Activated T-helper 2 cell treated with anti-CD3 and anti-CD28 coated beads, Interferon-gamma antibody, Interleukin-2, Interleukin-4, amounts not matched to agents 10 μg/mL and 5 μg/mL and 100 μg/mL, durations not matched to agents 14 hours and 24 hours and 36 hours (primary cell): ENCODE data around the gene TIMD4. TPM values are rescaled to one million over a fixed set of nuclear protein-coding genes. Genes with fewer than 3 reads are reported as not detected.
A peak's percentile ranks its signal among the peaks of the same experiment; 100 is the strongest.
"Not testable (repeated sequence)": the region's sequence is repeated elsewhere in the genome, so short reads cannot be mapped to it uniquely, and the experiment has no call there.

Experiments
- DNase-seq: peaks from one replicate; pipeline ENCODE4 v3.0.0; 2021; ENCODE audit warnings: low spot score
- H3K27ac Mint-ChIP-seq: one replicate; pipeline ENCODE4 v1.8.0; 2021; ENCODE audit warnings: mixed read lengths
- H3K27me3 Mint-ChIP-seq: one replicate; pipeline ENCODE4 v1.8.0; 2021; ENCODE audit warnings: low read depth, mixed read lengths
- H3K36me3 Mint-ChIP-seq: one replicate; pipeline ENCODE4 v1.8.0; 2021; ENCODE audit warnings: low read depth, mixed read lengths
- H3K4me1 Mint-ChIP-seq: one replicate; pipeline ENCODE4 v1.8.0; 2021; ENCODE audit warnings: low read depth, mixed read lengths
- H3K4me3 Mint-ChIP-seq: one replicate; pipeline ENCODE4 v1.8.0; 2021; ENCODE audit warnings: low read depth, mild to moderate bottlenecking, moderate library complexity, mixed read lengths
- H3K9me3 Mint-ChIP-seq: one replicate; pipeline ENCODE4 v1.8.0; 2021; ENCODE audit warnings: mixed read lengths
- intact Hi-C: fragments of 100-400 bp; cut with micrococcal nuclease; formaldehyde crosslinking; loops from one replicate; pipeline ENCODE4 v1.15.1; 2023
- total RNA-seq: library from RNA; stranded (reverse); gene quantifications from 2 replicates; pipeline ENCODE4 v1.2.3, GENCODE V29; 2022

The TIMD4 gene
- total RNA-seq, result 5.3 and 5.5 TPM in 2 replicates

DNA sequence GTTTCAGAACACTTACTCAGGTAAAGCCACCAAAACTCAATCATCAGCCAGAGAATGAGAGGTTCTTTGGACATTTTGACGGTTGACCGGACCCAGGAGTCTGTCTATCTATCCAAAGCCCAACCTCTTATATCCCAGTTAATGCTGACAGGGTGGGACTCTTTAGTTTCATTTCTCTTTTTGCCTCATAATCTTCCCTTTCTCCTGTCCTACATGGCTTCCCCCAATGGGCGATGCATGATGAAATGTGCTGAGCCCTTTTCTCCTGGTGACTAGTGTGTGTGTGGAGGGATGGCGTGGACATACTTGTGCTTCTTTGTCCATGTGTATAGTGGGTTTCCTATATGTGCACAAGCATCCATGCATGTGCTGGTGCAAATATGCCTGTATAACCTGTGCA lies at the start of gene TIMD4:
TIMD4 (minus strand) TSS at position 102 of the 400 bp plus-strand sequence; CDS start at position 74, 28 bp downstream.
- Mint-ChIP-seq H3K27me3 (no peaks in the 10 kb centered on the region), H3K27ac (no peak within 1 kb of the TSS), H3K4me3 (no peak within 1 kb of the TSS), H3K36me3 (no peaks in the 10 kb centered on the region), H3K4me1 (peaks cover 6% of the 10 kb centered on the region), H3K9me3 (peaks cover 4% of the 10 kb centered on the region)
- DNase-seq, result no peak
- intact Hi-C loops, result no loop called here

DNA sequence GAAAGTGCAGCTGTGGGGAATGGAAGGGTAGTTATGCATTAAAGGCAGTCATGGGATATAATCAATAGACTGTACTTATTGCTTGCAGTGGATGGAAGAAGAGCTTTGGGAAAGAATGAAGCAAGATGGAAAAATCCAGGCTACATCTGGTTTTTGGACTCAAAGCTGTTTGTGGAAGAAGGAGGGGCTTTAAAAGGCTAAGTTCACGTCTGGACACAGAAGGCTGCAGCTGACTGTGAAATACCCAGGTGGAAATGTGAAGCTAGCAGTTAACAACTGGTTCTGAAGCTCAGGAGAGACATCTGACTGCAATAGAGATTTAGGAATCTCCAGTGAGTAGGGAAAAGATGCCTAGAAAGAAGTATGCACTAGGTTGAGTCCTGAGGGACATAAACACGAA lies 43.2 kb upstream of the TIMD4 start:
- intact Hi-C loops, result no loop called here
- Mint-ChIP-seq H3K27ac (no peak overlapping the region), H3K4me3 (no peak overlapping the region), H3K4me1 (peaks cover 22% of the 10 kb centered on the region), H3K27me3 (no peaks in the 10 kb centered on the region), H3K9me3 (peaks cover 25% of the 10 kb centered on the region), H3K36me3 (peaks cover 31% of the 10 kb centered on the region)
- no peak for DNase-seq

DNA sequence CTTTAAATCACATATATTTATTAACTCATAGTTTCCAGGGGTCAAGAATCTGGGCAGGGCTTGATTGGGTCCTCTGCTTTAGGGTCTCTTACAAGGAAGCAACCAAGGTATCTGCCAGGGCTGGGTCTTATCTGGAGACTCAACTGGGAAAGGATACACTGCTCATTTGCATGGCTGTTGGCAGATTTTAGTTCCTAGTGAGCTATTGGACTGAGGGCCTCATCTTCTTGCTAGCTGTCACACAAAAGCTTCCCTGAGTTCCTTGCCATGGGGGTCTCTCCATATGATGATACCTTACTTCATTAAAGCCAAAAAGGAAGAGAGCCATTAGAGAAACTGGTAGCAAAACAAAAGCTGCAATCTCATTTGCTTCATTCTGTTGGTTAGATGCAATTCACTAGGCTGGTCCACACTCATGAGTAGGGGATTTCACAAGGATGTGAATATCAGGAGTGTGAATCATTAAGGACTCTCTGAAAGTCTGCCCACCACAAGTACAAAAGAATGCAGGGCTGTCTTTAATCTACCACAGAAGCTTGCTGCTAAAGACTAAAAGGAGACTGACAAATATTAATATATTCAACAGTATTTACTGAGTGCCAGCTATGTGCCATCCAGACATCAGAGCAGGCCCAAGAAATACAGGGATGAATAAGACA lies 42.0 kb upstream of the TIMD4 start:
- no peak for DNase-seq
- Mint-ChIP-seq H3K9me3 (peaks cover 32% of the 10 kb centered on the region), H3K36me3 (peaks cover 32% of the 10 kb centered on the region), H3K27me3 (no peaks in the 10 kb centered on the region), H3K27ac (peak overlapping the region; percentile 62), H3K4me3 (no peak overlapping the region), H3K4me1 (peaks cover 22% of the 10 kb centered on the region)
- intact Hi-C loops, result loop anchor here (2.0 kb wide), 1 partner anchor 20 kb away; no protein-coding TSS in a partner anchor

DNA sequence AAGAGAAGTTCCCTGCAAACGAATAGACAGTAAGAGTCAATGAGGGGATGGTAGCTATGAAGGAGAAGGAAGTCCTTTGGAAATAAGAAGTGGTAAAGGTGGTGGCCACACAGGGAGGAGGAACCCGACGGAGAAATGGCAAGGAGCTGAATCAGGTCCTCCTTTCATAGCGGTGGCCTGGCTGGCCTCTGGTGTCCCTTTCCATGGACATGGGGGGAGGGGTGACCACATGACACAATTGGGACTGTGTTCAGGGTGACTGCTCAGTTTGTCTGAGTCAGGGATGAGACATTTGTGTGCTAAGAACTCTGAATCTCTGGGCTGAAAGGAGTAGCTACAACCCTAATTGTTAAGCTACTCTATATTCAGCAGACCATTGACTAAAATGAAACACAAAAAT lies 28.7 kb upstream of the TIMD4 start:
- peaks cover 6% of the 10 kb centered on the region for H3K36me3 Mint-ChIP-seq
- H3K4me3 Mint-ChIP-seq, result no peak overlapping the region
- no peaks in the 10 kb centered on the region for H3K27me3 Mint-ChIP-seq
- no peak overlapping the region for H3K27ac Mint-ChIP-seq
- peaks cover 7% of the 10 kb centered on the region for H3K4me1 Mint-ChIP-seq
- peaks cover 29% of the 10 kb centered on the region for H3K9me3 Mint-ChIP-seq
- DNase-seq, result no peak
- intact Hi-C loops, result no loop called here

DNA sequence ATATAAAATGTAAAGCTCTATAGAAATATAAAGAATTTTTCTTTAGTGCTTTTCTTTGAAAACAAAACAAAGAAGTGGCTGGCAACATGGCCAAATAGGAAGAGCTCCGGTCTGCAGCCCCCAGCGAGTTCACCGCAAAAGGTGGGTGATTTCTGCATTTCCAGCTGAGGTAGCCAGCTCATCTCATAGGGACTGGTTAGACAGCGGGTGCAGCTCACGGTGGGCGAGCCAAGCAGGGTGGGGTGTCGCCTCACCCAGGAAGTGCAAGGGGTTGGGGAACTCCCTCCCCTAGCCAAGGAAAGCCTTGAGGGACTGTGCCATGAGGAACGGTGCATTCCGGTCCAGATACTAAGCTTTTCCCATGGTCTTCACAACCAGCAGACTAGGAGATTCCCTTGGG lies 21.0 kb upstream of the TIMD4 start:
- H3K4me3 Mint-ChIP-seq, result no peak overlapping the region
- no peak for DNase-seq
- intact Hi-C loops, result no loop called here
- peaks cover 6% of the 10 kb centered on the region for H3K36me3 Mint-ChIP-seq
- no peak overlapping the region for H3K27ac Mint-ChIP-seq
- peaks cover 6% of the 10 kb centered on the region for H3K4me1 Mint-ChIP-seq
- H3K9me3 Mint-ChIP-seq, result peaks cover 26% of the 10 kb centered on the region
- H3K27me3 Mint-ChIP-seq, result no peaks in the 10 kb centered on the region

DNA sequence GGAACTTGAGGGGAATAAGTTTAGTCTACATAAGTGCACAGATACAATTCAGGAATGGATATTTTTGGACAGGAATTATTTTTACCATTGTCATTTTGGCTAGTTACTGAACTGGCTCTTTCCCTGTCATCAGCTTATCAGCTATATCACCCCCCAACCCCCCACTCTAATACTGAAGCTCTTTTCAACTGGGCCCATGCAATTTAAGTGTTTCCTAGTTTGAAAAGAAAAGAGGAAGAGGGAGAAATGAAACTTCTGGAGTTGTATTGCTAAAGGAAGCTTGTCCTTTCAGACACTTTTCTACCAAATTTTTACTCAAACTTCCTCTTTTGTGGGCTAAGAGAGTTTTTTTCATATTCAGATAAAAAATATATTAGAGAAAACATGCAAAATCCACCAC lies 18.5 kb upstream of the TIMD4 start:
- peaks cover 12% of the 10 kb centered on the region for H3K9me3 Mint-ChIP-seq
- H3K27ac Mint-ChIP-seq, result no peak overlapping the region
- intact Hi-C loops, result no loop called here
- no peaks in the 10 kb centered on the region for H3K36me3 Mint-ChIP-seq
- no peak for DNase-seq
- H3K27me3 Mint-ChIP-seq, result no peaks in the 10 kb centered on the region
- H3K4me1 Mint-ChIP-seq, result no peaks in the 10 kb centered on the region
- H3K4me3 Mint-ChIP-seq, result no peak overlapping the region

DNA sequence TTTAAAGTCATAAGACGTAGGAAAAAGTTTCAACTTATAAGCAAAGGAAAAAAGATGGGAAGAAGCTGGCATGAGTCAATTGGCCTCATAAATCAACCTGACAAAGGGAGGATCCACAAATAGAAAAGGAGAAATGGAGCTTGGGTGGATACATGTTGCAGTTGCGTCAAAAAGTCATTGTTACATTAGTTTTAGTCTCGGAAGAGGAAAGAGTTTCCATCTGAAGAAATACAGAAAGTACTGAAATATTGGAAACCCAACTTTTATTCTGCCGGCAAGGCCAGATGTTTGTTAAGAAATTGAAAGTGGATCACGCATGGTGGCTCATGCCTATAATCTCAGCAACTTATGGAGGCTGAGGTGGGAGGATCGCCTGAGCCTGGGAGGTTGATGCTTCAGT lies 11.3 kb upstream of the TIMD4 start:
- H3K27ac Mint-ChIP-seq, result no peak overlapping the region
- intact Hi-C loops, result no loop called here
- peaks cover 5% of the 10 kb centered on the region for H3K4me1 Mint-ChIP-seq
- H3K27me3 Mint-ChIP-seq, result no peaks in the 10 kb centered on the region
- no peaks in the 10 kb centered on the region for H3K36me3 Mint-ChIP-seq
- H3K9me3 Mint-ChIP-seq, result no peaks in the 10 kb centered on the region
- DNase-seq, result no peak
- no peak overlapping the region for H3K4me3 Mint-ChIP-seq

DNA sequence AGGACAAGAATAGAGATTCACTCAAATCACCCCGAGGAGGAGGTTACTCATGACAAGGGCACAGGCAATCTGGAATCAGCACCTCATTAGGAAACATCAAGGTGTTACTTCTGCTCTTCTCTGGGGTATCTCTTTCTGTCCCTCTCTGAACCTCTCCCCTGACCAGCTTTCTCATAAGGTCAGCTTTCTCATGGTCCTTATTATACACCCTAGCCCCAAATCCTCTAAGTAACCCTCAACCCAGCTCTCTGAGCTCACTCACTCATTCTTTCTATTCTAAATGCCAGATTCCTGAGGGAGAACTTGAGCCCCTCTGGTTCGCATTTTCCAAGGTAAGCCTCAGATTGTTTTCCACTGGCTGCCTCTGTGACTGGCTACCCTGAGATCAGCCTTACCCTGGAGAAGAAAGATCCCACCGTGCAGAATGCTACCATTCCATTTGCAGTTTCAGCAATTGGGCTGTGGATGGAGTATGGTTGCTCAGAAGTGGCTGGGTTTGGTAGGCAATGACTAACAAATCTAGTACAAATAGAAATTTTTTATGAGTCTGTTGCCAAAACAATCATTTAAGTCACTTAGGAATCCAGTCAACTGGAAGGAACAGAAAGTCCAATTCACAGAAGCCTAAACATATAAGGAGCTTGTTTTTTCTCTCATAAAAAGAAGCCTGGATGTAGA lies 9.0 kb upstream of the TIMD4 start:
- Mint-ChIP-seq H3K27me3 (no peaks in the 10 kb centered on the region), H3K4me3 (no peak overlapping the region), H3K27ac (no peak overlapping the region), H3K9me3 (no peaks in the 10 kb centered on the region), H3K4me1 (peaks cover 5% of the 10 kb centered on the region), H3K36me3 (no peaks in the 10 kb centered on the region)
- intact Hi-C loops, result no loop called here
- DNase-seq, result no peak

DNA sequence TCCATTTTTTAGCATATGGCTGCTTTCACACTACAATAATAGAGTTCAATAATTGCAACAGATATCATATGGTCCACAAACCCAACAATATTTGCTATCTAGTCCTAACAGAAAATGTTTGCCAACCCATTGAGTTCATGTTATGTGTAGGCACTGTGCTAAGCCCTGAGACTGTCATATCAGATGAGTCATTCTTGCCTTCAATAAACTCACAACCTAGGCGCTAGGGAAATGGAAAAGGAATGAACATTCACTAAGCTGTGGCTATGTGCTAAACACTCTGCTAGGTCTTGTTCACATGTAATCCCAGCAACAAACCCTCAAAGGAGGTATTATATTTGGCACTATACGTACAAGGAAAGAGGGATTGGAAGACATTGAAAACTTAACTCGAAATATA lies 8.4 kb upstream of the TIMD4 start:
- Mint-ChIP-seq H3K27ac (no peak overlapping the region), H3K27me3 (no peaks in the 10 kb centered on the region), H3K9me3 (no peaks in the 10 kb centered on the region), H3K4me3 (no peak overlapping the region), H3K4me1 (peaks cover 5% of the 10 kb centered on the region), H3K36me3 (no peaks in the 10 kb centered on the region)
- intact Hi-C loops, result no loop called here
- no peak for DNase-seq

DNA sequence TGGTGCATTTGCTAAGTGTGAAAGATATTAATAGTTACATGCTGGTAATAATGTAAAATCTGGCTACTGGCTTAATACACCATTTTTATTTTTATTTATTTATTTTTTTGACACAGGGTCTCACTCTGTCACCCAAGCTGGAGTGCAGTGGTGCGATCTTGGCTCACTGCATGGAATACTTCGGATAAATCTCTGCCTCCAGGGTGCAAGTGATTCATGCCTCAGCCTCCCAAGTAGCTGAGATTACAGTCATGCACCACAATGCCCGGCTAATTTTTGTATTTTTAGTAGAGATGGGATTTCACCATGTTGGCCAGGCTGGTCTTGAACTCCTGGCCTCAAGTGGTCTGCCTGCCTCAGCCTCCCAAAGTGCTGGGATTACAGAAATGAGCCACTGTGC lies 4.4 kb upstream of the TIMD4 start:
- H3K27ac Mint-ChIP-seq, H3K27me3 Mint-ChIP-seq, intact Hi-C loops, H3K9me3 Mint-ChIP-seq, H3K36me3 Mint-ChIP-seq, DNase-seq, H3K4me3 Mint-ChIP-seq: not testable (repeated sequence)
- peaks cover 11% of the 10 kb centered on the region for H3K4me1 Mint-ChIP-seq

DNA sequence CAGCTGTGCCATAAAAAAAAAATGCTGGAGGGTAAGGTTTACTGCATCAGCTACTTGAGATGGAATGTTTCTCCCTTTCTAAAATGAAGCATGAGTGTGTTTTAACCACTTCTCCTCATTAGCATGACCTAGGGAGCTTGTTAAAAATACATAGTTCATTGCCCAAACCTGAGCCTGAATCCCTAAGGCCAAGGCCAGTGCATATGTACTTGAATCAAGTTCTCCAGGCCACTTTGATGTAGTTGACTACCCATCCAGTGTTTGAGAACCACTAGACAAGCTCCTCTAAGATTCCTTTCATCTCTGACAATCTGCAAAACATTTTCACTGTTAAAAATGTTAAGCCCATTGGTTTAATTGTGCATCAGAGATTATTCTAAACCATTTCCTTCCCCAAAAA lies 6.7 kb downstream of the TIMD4 start:
- DNase-seq, result no peak
- H3K4me1 Mint-ChIP-seq, result peaks cover 4% of the 10 kb centered on the region
- intact Hi-C loops, result no loop called here
- no peak overlapping the region for H3K27ac Mint-ChIP-seq
- peaks cover 4% of the 10 kb centered on the region for H3K9me3 Mint-ChIP-seq
- no peaks in the 10 kb centered on the region for H3K27me3 Mint-ChIP-seq
- H3K4me3 Mint-ChIP-seq, result no peak overlapping the region
- peaks cover 4% of the 10 kb centered on the region for H3K36me3 Mint-ChIP-seq

DNA sequence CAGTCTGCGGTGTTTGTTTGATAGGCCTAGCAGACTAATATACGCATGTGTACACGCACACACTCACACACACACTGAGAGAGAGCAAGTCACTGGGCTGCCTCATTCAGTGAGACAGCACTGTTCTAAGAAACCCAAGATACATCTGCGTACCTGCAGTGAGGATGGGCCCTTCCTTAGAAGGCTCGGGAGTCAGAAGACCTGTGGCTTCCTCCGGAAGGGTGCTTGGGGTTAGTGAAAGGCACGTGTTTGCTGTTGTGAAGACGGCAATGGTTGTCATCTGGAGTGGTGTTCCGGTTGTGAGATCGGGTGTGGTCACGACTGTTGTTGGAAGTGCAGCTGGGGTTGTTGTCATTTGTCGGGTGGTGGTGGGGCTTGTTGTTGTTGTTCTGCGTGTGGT lies 11.7 kb downstream of the TIMD4 start:
- no peak overlapping the region for H3K27ac Mint-ChIP-seq
- DNase-seq, result no peak
- no peak overlapping the region for H3K4me3 Mint-ChIP-seq
- intact Hi-C loops, result no loop called here
- no peaks in the 10 kb centered on the region for H3K27me3 Mint-ChIP-seq
- peaks cover 22% of the 10 kb centered on the region for H3K4me1 Mint-ChIP-seq
- H3K36me3 Mint-ChIP-seq, result peaks cover 4% of the 10 kb centered on the region
- peaks cover 4% of the 10 kb centered on the region for H3K9me3 Mint-ChIP-seq

DNA sequence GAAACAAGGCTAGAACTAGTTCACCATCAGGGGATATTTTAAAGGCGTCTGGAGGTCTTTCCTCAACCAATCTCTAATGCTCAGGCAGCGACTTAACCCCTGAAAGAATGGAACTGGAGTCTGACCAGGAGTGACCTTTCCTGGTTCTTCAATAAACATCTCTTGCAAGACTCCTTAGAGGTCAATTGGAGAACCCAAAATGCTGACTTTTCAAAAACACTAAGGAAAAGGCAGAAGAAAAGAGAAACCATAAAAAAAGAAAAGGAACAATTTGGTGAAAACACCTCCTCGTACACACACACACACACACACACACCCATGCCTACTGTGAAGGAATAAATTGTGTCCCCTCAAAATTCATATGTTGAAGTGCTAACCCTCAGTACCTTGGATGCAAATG lies 12.3 kb downstream of the TIMD4 start:
- H3K4me3 Mint-ChIP-seq, result no peak overlapping the region
- intact Hi-C loops, result no loop called here
- no peak for DNase-seq
- peaks cover 4% of the 10 kb centered on the region for H3K36me3 Mint-ChIP-seq
- H3K27me3 Mint-ChIP-seq, result no peaks in the 10 kb centered on the region
- H3K27ac Mint-ChIP-seq, result no peak overlapping the region
- H3K4me1 Mint-ChIP-seq, result peaks cover 22% of the 10 kb centered on the region
- peaks cover 4% of the 10 kb centered on the region for H3K9me3 Mint-ChIP-seq
